Smooth muscle cell of trachea (primary cell): ENCODE measurements around the gene ROBO3. TPM values are rescaled to one million over a fixed set of nuclear protein-coding genes. Genes with fewer than 3 reads are reported as not detected.

Source experiments
- total RNA-seq: library from RNA; depleted of rRNA; stranded (reverse); fragments of >200 nt; gene quantifications from 2 replicates; pipeline ENCODE4 v1.2.1, GENCODE V29; 2014

The ROBO3 gene
- total RNA-seq = 9.0 and 19.0 TPM in 2 replicates

GRCh38 chr11:124865181-124865901 lies at the start of gene ROBO3:
Gene ROBO3 (plus strand): TSS chr11:124865432. CDS start chr11:124865578, 146 bp downstream.

GRCh38 chr11:124897674-124898262 lies 32.5 kb downstream of the ROBO3 start, which contains the start of gene ROBO4:
Gene ROBO4 (minus strand): TSS chr11:124897865. CDS start chr11:124897795, 70 bp downstream.

GRCh38 chr11:124918950-124919349 lies 53.7 kb downstream of the ROBO3 start, which contains the start of gene HEPN1:
Gene HEPN1 (plus strand): TSS chr11:124919250.

Other genes with a start within 250 kb of the ROBO3 start
- gene TBRG1, start 242.6 kb upstream of the ROBO3 start, total RNA-seq = 22.8 and 41.5 TPM in 2 replicates
- 17.6 and 30.8 TPM in 2 replicates for gene SIAE, start 191.7 kb upstream of the ROBO3 start, total RNA-seq
- gene SPA17, start 191.5 kb upstream of the ROBO3 start, total RNA-seq = 7.4 and 29.2 TPM in 2 replicates
- gene NRGN, start 125.5 kb upstream of the ROBO3 start, total RNA-seq = 0.50 and 0.58 TPM in 2 replicates
- gene VSIG2, start 113.2 kb upstream of the ROBO3 start, total RNA-seq = 0.33 TPM in 1 of 2 replicates, not detected in the other
- 0.44 TPM in 1 of 2 replicates, not detected in the other for gene ESAM, start 103.1 kb upstream of the ROBO3 start, total RNA-seq
- 9.3 and 10.4 TPM in 2 replicates for gene MSANTD2, start 65.0 kb upstream of the ROBO3 start, total RNA-seq
- gene ROBO4, start 32.4 kb downstream of the ROBO3 start, total RNA-seq = 1.3 and 2.0 TPM in 2 replicates
- gene HEPN1, start 53.8 kb downstream of the ROBO3 start, total RNA-seq = not detected in 2 replicates
- gene HEPACAM, start 70.6 kb downstream of the ROBO3 start, total RNA-seq = not detected in 2 replicates
- gene CCDC15, start 88.8 kb downstream of the ROBO3 start, total RNA-seq = 0.83 and 3.6 TPM in 2 replicates
- 1.5 and 2.0 TPM in 2 replicates for gene SLC37A2, start 197.9 kb downstream of the ROBO3 start, total RNA-seq
- 30.8 and 31.3 TPM in 2 replicates for gene TMEM218, start 246.2 kb downstream of the ROBO3 start, total RNA-seq